Stimulated activated CD8-positive, alpha-beta memory T cell treated with anti-CD3 and anti-CD28 coated beads, Interleukin-7, amount 100 ng/mL, for 24 hours (primary cell): ENCODE results near the gene CNTNAP2.

Experiments used
- DNase-seq: peaks from one replicate; pipeline ENCODE4 v3.0.0-alpha.2; 2020; ENCODE audit warnings: low read depth

The CNTNAP2 gene

DNA sequence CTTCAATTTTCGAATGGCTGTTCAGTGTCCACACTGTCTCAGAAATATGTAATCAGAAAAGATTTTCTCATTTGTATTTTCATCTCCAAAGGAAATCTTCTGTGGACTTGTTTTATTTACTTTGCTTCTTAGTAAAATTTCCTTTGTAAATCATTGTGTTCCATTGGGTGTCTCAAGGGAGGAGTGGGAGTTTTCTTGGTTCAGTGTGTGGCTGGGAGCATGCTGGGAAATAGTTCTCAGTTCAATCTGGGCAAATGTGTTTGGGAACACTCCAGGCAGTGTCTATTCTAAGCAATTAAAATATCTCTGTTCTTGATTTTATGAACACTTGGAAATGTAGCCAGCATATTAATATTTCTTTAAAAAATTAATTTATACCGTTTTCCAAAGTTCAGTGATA, 1019.8 kb downstream of the CNTNAP2 start:
- DNase-seq, result no peak

DNA sequence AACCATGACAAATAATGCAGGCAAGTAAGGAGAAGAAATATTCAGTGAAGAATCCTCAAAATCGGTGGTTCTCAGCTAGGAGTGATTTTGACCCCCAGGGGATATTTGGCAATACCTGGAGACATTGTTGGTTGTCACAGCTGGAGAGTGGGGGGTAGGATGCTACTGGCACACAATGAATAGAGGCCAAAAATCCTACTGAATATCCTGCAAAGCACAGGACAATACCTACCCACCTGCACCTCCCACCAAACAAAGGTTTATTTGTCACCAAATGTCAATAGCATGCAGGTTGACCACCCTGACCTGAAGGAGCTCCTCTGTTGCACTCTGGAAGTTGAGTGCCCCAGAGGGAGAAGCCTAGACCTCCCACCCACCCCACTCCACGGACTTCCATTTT, 1028.6 kb downstream of the CNTNAP2 start:
- DNase-seq, result no peak

DNA sequence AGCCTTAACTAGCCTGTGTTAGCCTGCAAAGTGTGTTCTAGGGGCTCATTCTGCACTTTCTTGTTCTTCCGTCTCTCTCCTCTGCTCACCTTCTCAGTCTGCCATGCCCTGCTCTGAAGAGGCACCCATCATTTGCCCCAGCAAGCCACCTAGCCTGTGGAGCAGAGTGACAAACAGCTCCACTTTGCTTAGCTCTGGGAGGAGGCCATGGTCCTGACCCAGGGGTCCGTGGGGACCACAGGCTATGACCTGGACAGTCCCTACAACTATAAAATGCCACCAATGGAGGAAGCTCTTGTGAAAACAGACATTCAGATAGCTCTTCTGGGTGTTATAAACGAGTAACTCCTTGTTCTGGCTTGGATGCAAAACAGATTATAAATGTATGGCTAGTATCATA, 1029.6 kb downstream of the CNTNAP2 start:
- no peak for DNase-seq

DNA sequence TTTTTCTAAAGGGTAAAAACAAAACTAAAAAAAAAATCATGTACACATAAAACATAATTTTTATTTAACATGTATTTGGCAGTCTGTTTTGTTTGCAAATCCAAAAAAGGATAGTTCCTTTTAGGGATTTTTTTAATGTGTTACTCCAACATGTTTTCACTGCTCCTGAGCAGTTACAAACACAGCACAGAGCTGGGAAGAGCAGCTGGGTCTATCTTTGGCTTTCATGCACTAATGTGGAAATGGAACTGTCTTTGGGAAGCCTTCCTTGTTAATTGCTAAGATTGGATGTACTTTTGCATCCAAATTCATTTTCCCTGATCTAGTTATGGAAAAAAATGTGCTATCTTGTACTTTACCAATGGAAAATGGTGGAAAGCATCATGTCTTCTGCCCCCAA, 1035.1 kb downstream of the CNTNAP2 start:
- no peak for DNase-seq

DNA sequence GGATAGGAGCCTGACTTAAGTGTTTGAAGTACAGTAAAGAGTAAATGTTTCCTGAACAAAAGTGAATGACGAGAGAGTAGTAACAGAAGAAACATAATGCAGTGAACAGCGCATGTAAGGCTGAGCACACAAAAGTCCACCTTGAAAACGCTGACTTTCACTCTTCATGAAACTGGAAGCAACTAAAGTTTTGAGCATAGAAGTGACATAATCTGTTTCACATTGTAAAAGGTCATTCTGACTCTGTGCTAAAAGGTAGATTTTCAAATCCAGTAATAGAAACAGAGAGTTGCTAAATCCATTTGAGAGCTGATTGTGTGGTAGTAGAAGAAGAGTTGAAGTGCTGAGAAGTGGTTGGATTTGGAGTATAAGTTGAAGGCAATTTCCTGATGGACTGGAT, 1037.0 kb downstream of the CNTNAP2 start:
- DNase-seq, result no peak

DNA sequence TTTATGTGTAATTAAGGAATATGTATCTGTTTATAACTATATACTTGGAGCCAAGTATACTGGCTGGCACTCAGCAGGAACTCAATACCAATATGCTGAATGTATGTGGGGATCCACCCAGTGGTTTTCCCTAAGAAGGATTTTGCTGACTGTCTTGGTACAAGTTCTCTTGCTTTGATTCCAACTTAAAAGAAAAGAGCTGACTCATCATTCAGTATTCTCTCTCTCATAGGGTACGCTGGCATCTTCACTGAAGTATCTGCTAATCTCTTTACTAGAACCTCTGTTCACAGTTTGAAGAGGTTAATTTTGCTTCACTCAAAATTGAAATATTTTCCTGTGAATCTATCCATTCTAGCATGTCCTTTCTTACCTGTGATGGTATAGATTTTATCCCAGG, 1044.8 kb downstream of the CNTNAP2 start:
- DNase-seq, result no peak

DNA sequence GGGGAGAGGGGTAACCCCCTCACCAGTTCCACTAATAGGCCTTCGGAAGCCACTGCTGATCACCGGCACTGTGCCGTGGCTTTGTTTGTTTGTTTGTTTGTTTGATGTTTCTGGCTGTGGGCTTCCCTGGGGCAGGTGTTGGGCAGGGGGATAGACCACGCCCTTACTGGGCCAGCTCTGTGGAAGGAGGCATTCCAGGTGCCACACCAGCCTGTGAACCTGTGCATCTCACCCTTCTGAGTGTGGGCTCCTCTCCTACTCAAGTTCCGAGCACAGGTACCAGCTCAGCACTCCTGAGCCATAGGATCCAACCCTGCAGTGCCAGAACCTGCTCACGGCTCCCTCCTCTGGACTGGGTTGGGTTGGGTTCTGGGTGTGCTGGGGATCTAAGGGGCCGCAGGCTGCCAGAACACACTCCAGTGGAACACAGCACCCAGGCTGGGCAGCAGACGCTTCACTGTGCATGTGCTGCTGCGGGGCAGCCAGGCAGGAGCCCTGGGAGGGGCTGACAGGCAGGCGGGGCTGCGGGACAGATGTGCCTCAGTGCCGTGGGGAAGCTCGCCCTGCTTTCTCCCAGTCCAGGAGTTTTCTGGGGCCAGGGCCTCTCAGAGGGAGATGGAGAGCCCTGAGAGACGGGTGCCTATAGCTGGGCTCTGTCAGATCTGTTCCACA, 1053.9 kb downstream of the CNTNAP2 start:
- no peak for DNase-seq

DNA sequence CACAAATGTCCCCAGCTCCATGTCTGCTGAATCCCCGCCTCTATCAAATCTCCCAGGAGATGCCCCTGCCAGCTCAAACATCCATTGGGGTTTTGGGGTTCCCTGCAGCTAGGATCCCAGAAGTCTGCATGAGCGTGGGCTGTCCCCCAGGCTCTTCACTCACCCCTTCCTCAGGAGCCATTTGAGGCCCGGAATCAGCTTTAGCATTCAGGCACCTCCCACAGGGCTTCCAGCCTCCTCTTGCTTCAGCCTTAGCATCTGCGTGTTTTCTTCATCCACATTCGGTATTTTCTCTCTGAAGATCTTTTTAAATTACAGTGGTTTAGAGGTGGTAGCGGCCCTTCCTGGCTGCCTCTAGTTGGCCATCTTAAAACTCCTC, 1054.4 kb downstream of the CNTNAP2 start:
- DNase-seq, result no peak

DNA sequence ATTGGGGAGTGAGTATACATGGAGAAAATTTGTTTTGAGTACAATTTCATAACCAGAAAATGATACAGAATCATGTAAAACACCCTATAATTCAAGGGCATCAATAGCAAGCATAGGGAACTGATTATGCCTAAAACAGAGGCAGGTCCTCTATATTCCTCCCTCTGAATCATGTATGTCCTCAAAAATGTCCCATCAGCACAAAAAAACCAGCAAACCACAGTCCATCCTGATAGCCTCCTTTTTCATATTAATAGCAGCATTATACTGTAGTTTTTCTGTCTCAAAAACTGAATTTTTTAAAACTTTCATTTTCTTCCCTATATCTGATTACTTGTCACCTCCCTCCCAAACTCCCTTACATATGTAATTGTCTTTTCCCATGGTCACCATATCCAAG, 1057.3 kb downstream of the CNTNAP2 start:
- no peak for DNase-seq

DNA sequence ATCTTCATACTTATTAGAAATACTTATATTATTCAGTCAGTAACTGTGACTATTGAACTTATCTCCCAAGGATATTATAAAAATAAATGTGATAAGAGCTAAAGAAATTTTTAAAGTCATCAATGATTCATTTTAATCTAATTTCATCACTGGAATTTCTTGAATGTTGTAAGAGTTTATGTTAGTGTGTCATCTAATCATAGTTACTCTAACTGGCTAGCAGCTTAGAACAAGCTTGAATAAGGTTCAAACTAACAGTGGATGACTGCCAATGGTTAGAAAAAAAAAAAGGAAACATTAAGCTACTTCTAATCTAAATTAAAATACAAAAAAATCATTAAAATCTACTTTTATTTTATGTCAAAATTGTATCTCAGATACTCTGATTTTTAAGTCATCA, 1066.3 kb downstream of the CNTNAP2 start:
- no peak for DNase-seq

DNA sequence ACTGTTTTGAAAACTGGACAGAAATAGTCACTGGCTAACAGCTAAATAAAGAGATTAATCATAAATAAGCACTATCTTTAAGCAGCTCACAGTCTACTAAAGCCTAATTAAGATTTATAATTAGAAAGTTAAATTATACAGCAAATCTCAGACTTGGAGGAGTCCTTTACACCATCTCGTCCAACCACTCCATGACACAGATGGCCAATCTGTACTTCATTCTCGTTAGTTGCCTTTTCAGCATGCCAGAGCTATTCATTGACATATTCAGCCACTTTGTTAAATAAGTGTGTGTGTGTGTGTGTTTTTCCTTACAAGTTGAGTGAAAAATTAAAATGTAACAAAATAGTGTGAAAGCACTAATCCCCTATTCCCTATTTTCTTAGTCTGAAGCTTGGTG, 1066.7 kb downstream of the CNTNAP2 start:
- DNase-seq, result no peak

DNA sequence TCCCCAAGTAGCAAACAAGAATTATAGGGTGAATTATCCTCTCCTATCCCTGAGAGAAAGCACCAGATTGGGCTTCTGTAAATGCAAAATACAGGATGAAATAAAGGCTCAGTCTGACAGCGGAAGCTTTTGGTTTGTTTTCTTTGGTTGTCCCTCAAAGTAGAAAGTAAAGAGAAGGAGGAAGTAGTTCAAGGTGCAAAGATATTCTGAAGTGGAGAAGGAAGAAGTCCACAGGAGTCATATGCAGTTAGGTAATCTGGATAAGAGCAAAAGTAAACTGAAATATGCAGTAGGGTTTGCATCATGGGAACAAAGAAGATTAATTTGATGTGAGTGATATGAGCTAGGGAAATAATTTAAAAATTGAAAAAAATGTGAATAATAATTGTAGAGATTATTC, 1071.9 kb downstream of the CNTNAP2 start:
- no peak for DNase-seq

DNA sequence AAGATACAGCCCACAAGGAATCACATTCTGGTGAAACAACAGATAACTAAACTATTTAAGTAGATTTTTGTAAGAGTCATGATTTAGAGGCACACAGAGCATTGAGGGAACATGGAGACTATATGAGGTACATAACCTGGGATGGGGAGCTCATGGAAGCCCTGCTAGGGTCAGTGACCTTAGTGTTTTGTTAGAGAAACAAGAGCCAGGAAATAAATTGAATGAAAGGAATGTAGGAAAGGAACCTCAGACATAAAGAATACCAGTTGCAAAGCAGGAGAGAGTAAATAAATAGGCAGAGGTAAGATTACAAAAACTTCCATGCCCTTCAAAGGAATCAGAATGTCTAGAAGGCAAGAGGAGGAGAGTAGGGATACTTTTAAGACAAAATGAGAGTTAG, 1076.9 kb downstream of the CNTNAP2 start:
- no peak for DNase-seq

DNA sequence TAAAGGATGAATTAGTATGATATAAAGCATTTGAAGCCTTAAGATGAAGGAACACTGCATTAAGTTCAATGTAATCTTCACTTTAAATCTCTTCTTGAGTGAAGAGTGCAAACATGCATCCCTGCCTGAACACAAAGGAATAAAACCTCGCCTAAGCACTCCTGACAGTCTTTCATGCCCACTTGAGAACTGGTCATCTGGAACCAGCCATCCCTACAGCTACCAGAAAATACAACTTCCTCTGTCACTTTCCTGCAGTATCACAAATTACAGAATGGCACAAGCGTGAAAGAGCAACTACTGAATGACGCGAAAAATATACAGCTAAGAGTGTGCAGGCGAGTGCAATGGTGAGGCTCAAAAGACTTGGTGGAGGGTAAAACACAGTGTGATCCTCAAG, 1079.9 kb downstream of the CNTNAP2 start:
- no peak for DNase-seq

DNA sequence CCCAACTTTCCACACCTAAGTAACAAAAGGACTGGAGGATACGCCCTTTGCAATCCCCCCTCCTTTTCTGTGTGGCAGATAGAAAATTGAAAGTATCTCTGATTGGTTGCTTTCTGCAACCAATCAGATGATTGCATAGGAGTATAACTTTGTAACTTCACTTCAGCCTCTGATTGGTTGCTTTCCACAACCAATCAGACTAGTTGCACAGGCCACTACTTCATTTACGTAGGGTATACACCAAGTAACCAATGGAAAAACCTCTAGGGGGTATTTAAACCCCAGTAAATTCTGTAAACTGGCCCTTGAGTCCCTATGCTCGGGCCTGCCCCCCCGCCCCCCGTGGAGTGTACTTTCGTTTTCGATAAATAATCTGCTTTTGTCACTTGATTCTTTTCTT, 1080.4 kb downstream of the CNTNAP2 start:
- no peak for DNase-seq

DNA sequence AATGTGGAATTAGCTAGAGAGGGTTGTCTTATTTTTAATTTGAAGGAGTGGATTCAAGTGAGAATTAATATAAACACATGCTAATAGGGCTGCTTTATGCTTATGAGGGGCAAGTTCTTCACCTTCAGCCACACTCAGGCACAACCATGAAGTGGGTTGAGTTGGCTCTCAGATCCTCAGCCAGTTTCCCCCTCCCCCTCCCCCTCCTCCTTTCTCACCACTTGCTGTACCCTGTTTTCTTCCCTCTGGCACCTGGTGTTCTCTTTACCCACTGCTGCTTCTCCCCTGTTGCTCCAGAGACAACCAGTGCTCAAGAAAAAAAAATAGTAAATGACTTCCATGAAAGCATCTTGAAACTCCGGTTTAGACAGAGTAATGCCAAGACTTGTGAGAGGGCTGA, 1083.3 kb downstream of the CNTNAP2 start:
- no peak for DNase-seq

DNA sequence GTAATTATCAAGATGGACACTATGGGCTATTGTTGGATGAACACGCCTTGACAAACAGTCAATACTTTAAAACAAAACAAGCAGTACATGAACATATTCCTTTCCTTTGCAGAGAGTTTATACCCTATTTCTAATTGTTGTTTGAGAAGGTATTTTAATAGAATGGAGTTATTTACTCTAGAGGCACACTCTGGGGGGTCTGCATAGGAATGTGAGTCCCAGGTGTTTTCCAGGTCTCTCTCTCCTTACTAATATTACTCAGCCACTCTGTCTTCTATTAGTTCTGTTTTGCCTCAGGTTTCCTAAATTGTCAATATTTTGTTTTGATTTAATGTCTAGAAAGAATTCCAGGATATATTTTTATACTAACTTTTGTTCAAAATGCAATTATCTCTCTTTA, 1091.4 kb downstream of the CNTNAP2 start:
- no peak for DNase-seq

DNA sequence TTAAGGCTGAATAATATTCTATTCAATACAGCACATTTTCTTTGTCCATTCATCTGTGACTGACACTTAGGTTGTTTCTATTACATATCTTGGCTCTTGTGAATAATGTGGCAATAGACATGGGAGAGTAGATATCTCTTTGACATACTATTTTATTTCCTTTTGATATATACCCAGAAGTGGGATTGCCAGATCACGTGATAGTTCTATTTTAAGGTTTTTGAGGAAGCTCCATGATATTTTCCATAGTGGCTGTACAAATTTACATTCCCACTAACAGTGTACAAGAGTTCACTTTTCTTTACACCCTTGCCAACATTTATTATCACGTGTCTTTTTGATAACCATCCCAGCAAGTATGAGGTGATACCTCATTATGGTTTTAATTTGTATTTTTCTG, 1114.7 kb downstream of the CNTNAP2 start:
- no peak for DNase-seq

DNA sequence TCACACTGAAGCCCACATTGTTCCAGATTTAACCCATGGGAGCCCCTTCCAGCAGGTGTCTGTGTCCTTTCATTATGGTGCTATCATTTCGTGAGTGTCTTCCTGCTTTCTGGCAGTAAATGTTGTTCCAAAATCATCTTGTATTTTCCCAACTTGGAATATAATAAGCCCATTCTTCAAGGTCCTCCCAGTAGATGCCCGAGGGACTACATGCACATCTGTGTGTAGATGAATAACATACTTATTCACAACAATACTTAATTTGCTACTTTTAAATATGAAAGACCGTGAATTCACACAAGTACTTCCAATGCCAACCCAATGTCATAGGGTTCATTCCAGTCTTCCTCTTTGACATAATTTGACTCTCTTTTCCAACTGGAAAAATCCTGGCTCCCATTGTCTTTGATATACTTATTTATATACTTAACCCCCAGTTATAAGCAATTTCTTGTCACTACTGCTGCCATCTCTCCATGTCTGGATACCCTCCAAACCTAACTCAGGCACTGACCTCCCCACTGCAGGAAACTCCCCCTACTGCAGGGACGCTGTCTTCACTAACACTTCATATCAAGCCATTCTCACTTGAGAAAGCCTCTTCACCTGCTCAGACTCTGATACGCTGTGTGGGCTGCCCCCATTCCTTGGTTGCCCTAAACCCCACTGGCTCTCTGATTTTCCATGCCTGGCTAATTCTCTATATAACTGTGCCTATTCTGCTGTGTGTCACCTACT, 1119.2 kb downstream of the CNTNAP2 start:
- no peak for DNase-seq

DNA sequence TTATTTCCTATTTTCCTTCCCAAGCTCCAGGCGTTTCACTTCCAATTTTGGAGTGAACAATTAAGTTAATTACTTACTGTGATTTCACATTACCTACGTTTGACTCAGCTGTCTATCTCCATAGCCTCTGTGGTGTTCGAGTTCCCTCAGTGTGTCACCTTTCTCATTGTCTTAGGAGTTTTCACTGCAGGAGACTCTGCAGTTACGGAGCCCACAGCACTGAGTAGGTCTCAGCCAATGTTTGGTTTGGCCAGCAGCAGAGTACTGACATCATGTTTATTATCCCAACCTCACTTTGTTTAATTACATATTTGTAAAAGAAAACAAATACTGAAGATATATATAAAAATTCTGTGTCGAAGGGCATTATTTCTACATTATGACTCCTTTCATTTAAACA, 1123.9 kb downstream of the CNTNAP2 start:
- DNase-seq, result no peak

DNA sequence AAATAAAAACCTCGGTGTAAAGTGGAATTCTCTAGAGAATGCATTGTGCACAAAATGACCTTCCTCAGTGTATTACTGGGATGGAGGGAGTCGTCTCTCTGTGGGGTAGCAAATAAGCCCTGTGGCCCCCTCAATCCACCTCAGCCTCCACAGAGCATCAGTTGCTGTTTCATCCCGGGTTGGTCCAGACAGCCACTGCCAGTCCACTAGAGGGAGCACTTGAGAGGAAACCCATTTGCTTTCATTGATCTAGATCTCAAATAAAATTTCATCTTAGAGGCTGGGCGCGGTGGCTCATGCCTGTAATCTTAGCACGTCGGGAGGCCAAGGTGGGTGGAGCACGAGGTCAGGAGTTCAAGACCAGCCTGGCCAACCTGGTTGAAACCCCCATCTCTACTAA, 1128.7 kb downstream of the CNTNAP2 start:
- DNase-seq, result no peak

DNA sequence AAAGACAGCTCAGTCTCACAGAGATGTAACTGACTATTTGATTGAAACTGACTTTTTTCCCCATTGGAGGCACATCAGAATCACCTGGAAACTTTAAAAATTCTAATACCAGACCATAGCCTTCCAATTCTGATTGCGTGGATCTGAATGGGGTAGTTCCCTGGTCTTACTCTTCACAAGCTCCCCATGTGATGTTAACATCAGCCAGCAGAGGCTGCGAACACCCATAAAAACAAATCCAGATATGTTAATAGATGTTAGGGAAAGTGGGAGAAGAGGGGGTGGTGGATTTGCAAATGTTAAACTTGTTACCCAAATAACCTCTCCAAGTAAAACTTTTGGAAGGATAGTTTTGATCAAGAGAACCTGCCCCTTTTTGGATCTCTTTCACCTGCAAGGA, 1133.4 kb downstream of the CNTNAP2 start:
- DNase-seq, result no peak

DNA sequence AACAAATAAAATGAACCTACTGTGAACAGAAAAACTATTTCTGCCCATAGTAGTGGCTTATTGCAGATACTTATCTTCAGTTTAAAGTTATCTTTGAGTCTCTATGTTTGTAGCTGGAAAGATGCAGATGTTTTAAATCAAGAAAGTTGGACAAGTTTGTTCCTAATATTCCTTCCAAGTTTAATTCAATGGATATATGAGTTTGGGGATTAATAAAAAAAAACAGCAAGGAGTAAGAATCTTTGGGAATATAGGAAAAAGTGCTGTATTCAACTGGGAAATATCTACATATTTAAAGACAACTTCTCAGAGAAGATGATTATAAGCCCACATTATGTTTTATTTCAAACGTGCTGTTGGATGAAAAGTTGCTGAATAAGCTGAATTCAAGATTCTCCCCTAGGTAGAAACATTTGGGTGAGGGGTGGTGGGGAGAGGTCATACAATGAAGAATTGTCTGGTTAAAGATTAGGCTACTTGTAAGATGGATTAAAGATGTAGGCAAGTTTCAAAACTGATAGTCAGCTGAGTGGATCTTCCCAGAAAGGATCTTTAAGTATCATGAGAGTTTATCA, 1135.2 kb downstream of the CNTNAP2 start:
- no peak for DNase-seq

DNA sequence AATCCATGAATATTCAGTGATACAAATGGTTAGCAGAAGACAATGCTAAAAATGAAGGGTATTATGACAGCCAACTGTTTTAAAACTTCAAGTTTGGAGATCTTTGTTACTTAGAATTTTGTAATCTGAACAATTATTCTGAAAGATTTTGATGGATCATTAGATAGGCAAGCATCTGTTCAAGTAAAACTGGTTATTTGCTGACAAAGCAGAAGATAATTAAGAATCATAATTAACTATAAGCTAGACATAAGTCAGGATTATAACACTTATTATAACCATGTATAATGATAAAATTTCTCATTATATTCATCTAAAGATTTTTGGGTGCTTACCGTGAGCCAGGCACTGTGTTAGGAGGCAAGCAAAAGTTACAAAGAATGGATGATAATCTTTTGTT, 1145.1 kb downstream of the CNTNAP2 start:
- no peak for DNase-seq
